Loucy (cell line): ENCODE measurements around the gene KANTR.

Experiments
- H2AFZ ChIP-seq: fragments of 200-600 bp; sonication (generic); 2 replicates; pipeline ENCODE4 v1.6.0; 2016; ENCODE audit warnings: antibody characterized with exemption, mild to moderate bottlenecking, low read length, moderate library complexity
- H3F3A ChIP-seq: fragments of 200-600 bp; 2 replicates; pipeline ENCODE4 v1.6.0; 2016; ENCODE audit warnings: antibody characterized with exemption, low read depth, mild to moderate bottlenecking
- H3K27me3 ChIP-seq: fragments of 200-600 bp; sonication (generic); 2 replicates; pipeline ENCODE4 v1.6.1; 2014; ENCODE audit warnings: low read length, mild to moderate bottlenecking; ENCODE audit not compliant: insufficient read depth, poor library complexity, severe bottlenecking
- H3K36me3 ChIP-seq: fragments of 200-600 bp; sonication (generic); 2 replicates; pipeline ENCODE4 v1.6.1; 2016; ENCODE audit warnings: low read length; ENCODE audit not compliant: insufficient read depth
- H3K4me1 ChIP-seq: fragments of 200-600 bp; sonication (generic); 2 replicates; pipeline ENCODE4 v1.5.1; 2014; ENCODE audit warnings: low read length, mild to moderate bottlenecking; ENCODE audit not compliant: insufficient read depth, poor library complexity, severe bottlenecking
- H3K4me2 ChIP-seq: fragments of 200-600 bp; sonication (generic); 2 replicates; pipeline ENCODE4 v1.6.0; 2014; ENCODE audit warnings: antibody characterized with exemption, low read length, low read depth, mild to moderate bottlenecking; ENCODE audit not compliant: poor library complexity, severe bottlenecking
- H3K4me3 ChIP-seq: fragments of 200-600 bp; sonication (generic); 2 replicates; pipeline ENCODE4 v1.5.1; 2014; ENCODE audit warnings: low read length, mild to moderate bottlenecking, mixed read lengths; ENCODE audit not compliant: poor library complexity, severe bottlenecking
- H3K79me2 ChIP-seq: fragments of 200-600 bp; sonication (generic); 2 replicates; pipeline ENCODE4 v1.6.1; 2014; ENCODE audit warnings: low read length; ENCODE audit not compliant: insufficient read depth
- H3K9ac ChIP-seq: fragments of 200-600 bp; sonication (generic); 2 replicates; pipeline ENCODE4 v1.6.0; 2014; ENCODE audit warnings: mild to moderate bottlenecking, low read depth, low read length, moderate library complexity; ENCODE audit not compliant: poor library complexity, severe bottlenecking
- H3K9me2 ChIP-seq: fragments of 200-600 bp; sonication (generic); replicated peaks from 2 replicates; pipeline ENCODE4 v1.6.1; 2016; ENCODE audit warnings: low read depth, low read length, mixed read lengths
- H3K9me3 ChIP-seq: fragments of 200-600 bp; sonication (generic); 2 replicates; pipeline ENCODE4 v1.6.1; 2014; ENCODE audit warnings: mild to moderate bottlenecking, antibody characterized with exemption, low read length, low read depth; ENCODE audit not compliant: insufficient read depth
- H4K20me1 ChIP-seq: fragments of 200-600 bp; sonication (generic); 2 replicates; pipeline ENCODE4 v1.6.0; 2014; ENCODE audit warnings: antibody characterized with exemption, low read length, mild to moderate bottlenecking; ENCODE audit not compliant: insufficient read depth, poor library complexity, severe bottlenecking
- CTCF ChIP-seq: fragments of 200-600 bp; sonication (generic); conservative IDR thresholded peaks from 2 replicates; pipeline ENCODE4 v1.5.1; 2014; ENCODE audit warnings: mild to moderate bottlenecking, antibody characterized with exemption, low read length
- EZH2phosphoT487 ChIP-seq: fragments of 200-600 bp; IDR thresholded peaks from 2 replicates; pipeline ENCODE4 v1.6.1; 2018; ENCODE audit warnings: antibody characterized with exemption, mild to moderate bottlenecking, moderate library complexity, borderline replicate concordance

KANTR gene

GRCh38 chrX:53071604-53072417 lies 22.1 kb upstream of the KANTR start:
- H3K79me2 ChIP-seq = no peaks in the 10 kb centered on the region
- peak overlapping the region; percentile 70 for H3K9ac ChIP-seq
- H4K20me1 ChIP-seq = no peaks in the 10 kb centered on the region
- no peaks in the 10 kb centered on the region for H3K27me3 ChIP-seq
- TF ChIP-seq CTCF (peak; percentile 65), EZH2phosphoT487 (no peak)
- H3K4me1 ChIP-seq = peaks cover 5% of the 10 kb centered on the region
- H3K9me3 ChIP-seq = no peaks in the 10 kb centered on the region
- H2AFZ ChIP-seq = peak overlapping the region; percentile 82
- H3F3A ChIP-seq = no peaks in the 10 kb centered on the region
- no peaks in the 10 kb centered on the region for H3K9me2 ChIP-seq
- H3K36me3 ChIP-seq = no peaks in the 10 kb centered on the region
- peak overlapping the region; percentile 87 for H3K4me2 ChIP-seq
- H3K4me3 ChIP-seq = peak overlapping the region; percentile 80

GRCh38 chrX:53072418-53073114 lies 21.4 kb upstream of the KANTR start:
- H3K79me2 ChIP-seq = no peaks in the 10 kb centered on the region
- H3K4me1 ChIP-seq = peaks cover 5% of the 10 kb centered on the region
- H3K4me2 ChIP-seq = peak overlapping the region; percentile 87
- no peaks in the 10 kb centered on the region for H3K9me2 ChIP-seq
- peak overlapping the region; percentile 80 for H3K4me3 ChIP-seq
- H3K36me3 ChIP-seq = no peaks in the 10 kb centered on the region
- no peaks in the 10 kb centered on the region for H3K27me3 ChIP-seq
- H3K9me3 ChIP-seq = no peaks in the 10 kb centered on the region
- TF ChIP-seq EZH2phosphoT487 (no peak), CTCF (no peak)
- peak overlapping the region; percentile 82 for H2AFZ ChIP-seq
- peak overlapping the region; percentile 70 for H3K9ac ChIP-seq
- no peaks in the 10 kb centered on the region for H3F3A ChIP-seq
- H4K20me1 ChIP-seq = no peaks in the 10 kb centered on the region

GRCh38 chrX:53073115-53073586 lies 20.8 kb upstream of the KANTR start:
- H3K4me2 ChIP-seq = no peak overlapping the region
- no peaks in the 10 kb centered on the region for H3K36me3 ChIP-seq
- H3K79me2 ChIP-seq = no peaks in the 10 kb centered on the region
- H3K4me1 ChIP-seq = peaks cover 5% of the 10 kb centered on the region
- TF ChIP-seq CTCF (no peak), EZH2phosphoT487 (no peak)
- no peaks in the 10 kb centered on the region for H3F3A ChIP-seq
- no peaks in the 10 kb centered on the region for H3K9me2 ChIP-seq
- no peaks in the 10 kb centered on the region for H3K27me3 ChIP-seq
- no peak overlapping the region for H3K9ac ChIP-seq
- H3K9me3 ChIP-seq = no peaks in the 10 kb centered on the region
- no peak overlapping the region for H3K4me3 ChIP-seq
- H4K20me1 ChIP-seq = no peaks in the 10 kb centered on the region
- H2AFZ ChIP-seq = no peak overlapping the region; the same call in 1 of the 2 replicates
